ENCODE results near the gene APBA2.
A peak's percentile ranks its signal among the peaks of the same experiment; 100 is the strongest.

Gene APBA2

DNA sequence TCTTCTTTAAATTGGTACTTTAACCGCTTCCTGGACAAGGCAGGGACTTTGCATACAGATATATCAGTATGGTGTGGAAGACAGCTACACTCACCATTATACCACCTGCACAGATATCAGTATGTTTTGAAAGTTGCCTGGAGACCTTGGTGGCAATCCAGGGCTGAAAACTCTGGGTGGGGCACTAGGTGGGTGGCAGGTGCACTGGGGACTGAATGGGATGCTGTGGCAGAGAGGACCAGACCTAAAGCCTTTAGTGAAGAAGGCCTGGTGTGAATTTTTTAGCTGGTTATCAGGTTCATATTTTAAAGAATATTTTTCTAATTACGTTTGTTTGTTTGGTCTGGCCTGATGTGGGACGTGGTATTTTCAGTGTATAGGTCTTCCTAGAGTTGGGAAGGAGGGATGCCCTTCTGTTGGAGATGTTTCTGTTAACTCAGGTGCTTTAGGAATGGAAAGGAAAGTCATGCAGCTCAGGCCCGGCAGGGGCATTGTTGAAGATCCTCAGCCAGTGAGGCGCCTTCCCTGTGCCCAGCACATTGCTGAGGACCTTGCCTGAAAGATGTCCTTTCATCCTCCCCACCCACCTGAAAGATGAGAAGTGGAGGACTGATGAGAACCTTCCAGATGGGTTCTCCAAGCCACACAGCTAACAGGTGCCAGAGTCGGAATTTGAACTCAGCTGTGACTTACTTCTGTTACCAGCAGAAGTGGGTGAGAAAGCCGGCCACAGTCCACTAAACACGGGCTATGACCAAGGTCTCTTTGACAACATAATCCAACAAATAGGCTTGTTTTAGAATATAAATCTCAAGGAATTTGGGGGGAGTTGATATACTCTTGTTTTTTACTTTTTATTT lies 77.3 kb downstream of the APBA2 start:
- no peak for DNase-seq

- no peak for DNase-seq
Observed at GRCh38 chr15:28963711-28964081, 77.9 kb downstream of the APBA2 start.

DNA sequence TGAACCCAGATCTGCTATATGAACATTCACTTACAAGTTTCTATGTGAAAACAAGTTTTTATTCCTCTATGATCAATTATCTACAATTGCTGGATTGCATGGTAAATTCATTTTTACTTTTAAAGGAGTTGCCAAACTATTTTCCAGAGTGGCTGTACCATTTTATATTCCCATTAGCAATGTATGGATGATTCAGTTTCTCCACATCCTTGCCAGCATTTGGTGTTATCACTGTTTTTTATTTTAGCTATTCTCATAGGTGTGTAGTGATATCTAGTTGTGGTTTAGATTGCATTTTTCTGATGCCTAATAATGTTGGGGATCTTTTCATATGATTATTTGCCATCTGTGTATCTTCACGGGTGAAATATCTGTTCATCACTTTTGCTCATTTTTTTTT lies 78.3 kb downstream of the APBA2 start:
- DNase-seq = no peak

DNA sequence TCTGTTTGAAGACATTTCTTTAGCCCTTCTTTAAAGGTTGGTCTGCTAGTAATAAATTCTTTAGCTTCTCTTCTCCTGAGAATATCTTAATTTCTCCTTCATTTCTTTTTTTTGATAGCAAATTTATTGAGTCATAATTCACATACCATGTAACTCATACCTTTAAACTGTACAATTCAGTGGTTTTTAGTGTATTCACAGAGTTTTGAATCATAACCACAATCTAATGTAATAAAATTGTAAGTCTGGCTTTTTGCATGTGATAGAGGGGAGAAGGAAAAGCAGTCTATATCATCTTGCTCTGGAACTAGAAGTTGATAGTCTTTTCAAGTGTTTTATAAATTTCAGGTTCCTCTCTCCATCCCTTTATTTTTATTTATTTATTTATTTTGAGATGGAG lies 81.3 kb downstream of the APBA2 start:
- no peak for DNase-seq

GRCh38 chr15:28967990-28968389 lies 82.2 kb downstream of the APBA2 start:
- no peak for DNase-seq

DNA sequence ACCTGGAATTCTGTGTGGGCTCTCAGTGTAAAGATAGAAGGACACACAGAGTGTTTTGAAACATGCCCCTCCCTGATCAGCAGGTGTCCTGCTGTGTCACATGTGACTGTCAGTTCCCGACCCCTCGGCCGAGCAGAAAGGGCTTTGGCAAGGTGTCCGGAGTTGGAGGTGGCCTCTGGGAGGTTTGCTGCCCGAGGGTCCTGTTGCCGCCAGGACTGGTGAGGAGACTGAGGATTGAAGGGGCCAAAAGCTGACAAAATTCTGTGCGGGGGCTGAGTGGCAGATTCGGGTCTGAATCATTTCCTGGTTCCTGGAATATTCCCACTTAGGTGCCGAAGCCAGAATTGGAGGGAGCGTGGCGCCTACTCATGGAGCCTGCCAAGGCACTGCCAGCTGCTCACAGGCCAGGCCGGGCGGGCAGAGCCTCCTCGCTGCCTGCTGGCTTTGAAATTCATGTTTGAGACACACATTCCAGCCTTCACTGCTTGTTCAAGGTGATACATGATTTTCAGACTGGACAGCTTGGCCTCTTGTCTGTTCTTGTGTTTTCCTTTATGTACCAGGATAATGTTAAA lies 83.8 kb downstream of the APBA2 start:
- DNase-seq = no peak

- no peak for DNase-seq
Observed at GRCh38 chr15:28974142-28974541, 88.4 kb downstream of the APBA2 start.

GRCh38 chr15:28975766-28976179 lies 90.0 kb downstream of the APBA2 start:
- peak; percentile 11 for DNase-seq

DNA sequence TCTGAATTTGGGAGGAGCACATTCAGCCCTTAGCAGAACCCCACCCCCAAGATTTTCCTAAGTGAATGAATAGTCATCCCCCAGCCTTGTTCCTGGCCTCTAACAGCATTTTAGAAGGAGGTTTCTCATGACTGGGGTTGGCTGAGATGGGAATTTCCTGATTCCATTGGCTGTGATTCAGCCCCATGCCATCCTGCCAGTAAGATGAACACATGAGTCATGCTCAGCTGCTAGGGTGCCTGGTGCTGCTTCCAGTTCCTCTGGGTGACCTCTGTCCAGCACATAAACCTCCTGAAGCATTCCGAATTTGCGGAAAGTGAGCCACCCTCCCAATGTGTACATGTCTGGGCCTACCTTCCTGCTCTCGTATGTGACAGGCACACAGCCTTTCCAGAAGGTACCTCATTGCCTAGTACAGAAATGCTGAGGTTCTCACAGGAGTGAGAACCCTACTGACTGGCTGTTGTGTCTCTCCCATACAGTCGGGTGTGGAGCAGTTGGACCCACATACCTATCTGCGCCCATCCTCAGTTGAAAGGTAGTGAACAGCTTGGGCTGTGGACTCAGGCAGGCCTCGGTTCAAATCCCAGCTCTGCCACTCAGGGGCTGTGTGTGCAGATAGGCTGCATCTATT lies 91.7 kb downstream of the APBA2 start:
- peak; percentile 2 for DNase-seq

GRCh38 chr15:28978011-28978378 lies 92.2 kb downstream of the APBA2 start:
- DNase-seq = no peak

- DNase-seq = no peak
Observed at GRCh38 chr15:28978661-28979060, 92.9 kb downstream of the APBA2 start.

DNA sequence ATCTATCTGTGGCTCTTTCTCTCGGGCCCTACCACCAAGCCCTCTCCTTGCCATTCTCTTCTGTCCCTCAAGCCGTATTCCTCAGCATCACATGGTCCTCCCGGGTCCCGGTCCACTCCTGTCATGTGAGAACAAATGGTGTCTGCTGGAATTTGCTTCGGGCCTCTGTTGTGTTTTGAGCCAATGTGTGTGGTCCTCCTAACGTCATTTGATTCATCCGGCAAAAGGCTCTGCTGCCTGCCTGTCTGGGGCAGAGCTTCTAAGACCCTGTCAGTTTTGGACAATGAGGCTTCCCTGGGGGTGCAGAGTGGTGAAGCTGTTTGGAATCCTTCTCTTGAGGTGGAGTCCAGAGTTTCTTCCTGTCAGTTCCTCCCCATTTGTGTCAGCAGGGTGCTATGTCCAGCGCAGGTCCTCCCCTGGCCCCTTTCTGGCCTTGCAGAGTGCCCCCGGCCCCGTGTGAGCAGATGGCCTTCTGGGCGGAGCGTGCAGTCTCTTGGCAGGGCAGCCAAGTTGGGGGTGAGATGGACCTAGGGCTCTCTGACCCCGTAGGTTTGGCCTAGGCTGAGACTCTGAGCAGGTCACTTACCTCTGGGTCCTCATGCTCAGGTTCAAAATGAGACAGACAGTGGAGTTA lies 93.6 kb downstream of the APBA2 start:
- no peak for DNase-seq

GRCh38 chr15:28980709-28981350 lies 95.1 kb downstream of the APBA2 start:
- DNase-seq = no peak

- no peak for DNase-seq
Observed at GRCh38 chr15:28981351-28981720, 95.6 kb downstream of the APBA2 start.

GRCh38 chr15:28981921-28982320 lies 96.1 kb downstream of the APBA2 start:
- no peak for DNase-seq

- DNase-seq = no peak
Observed at GRCh38 chr15:28982886-28983285, 97.1 kb downstream of the APBA2 start.

GRCh38 chr15:28983432-28984311 lies 97.9 kb downstream of the APBA2 start:
- no peak for DNase-seq

GRCh38 chr15:28984421-28985315 lies 98.9 kb downstream of the APBA2 start:
- peak; percentile 23 for DNase-seq

DNA sequence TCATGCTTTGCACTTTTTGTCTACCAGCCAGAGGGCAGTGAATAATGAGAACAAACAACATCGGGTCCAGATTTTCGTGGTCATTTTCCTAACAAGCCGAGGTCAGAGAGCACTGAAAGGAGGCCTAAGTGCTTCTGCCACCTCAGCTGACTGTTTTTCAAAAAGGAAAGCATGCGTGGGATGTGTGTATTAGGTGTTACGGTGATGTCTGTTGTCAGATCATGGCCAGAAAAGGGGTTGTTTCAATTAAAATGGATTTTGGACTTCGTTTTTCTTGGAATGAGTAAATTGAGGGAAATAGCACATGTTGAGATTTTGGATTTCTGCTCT lies 99.5 kb downstream of the APBA2 start:
- no peak for DNase-seq

- DNase-seq = no peak
Observed at GRCh38 chr15:28985691-28986090, 99.9 kb downstream of the APBA2 start.

DNA sequence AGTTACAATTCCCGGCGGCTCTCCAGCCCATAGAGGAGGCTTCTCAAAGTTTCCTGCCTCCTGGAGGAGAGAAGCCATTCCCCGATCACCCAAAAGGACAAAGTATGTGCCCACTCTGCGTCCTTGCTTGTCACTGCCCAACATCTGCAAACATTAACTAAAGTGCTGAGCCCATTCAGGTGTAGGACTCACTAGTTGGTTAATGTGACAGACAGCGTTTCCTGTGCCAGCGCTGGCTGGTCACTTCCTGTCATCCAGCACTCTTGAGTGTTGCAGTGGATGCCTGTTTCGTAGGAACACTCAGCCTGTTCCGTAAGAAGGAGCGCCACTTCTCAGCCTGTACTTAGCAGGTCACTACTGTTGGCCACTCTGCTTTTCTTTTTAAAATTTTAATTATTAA lies 100.3 kb downstream of the APBA2 start:
- peak; percentile 1 for DNase-seq

Measured in SHP77 treated with DMSO at 0.1 percent for 48 hours (cell line).